ENCODE data around the gene NKX6-2.

- TF ChIP-seq CTCF (IDR thresholded peaks at IDR 0.05) = no peak
- TF ChIP-seq POLR2A (IDR thresholded peaks at IDR 0.05) = no peak
- no peak for TF ChIP-seq POLR2AphosphoS5 (IDR thresholded peaks at IDR 0.05)
These were observed 2.9 kb upstream of the NKX6-2 start for GRCh38 chr10:132788831-132789219.
